Measurements from ENCODE around the gene TFIP11. TPM values are rescaled to one million over a fixed set of nuclear protein-coding genes. Genes with fewer than 3 reads are reported as not detected.

TFIP11 gene
- total and polyA plus RNA-seq, 9 of the 15 experiments (the other 6 are each of a cell fraction or from before 2014, with no cell fraction given): 11.5 to 38.1 (median 25.2) TPM

- peak; percentile 91 for TF ChIP-seq ATF7 (IDR thresholded peaks at IDR 0.05)
- no peak for TF ChIP-seq SNIP1 (IDR thresholded peaks at IDR 0.05; ENCODE audit: low read depth)
- 0 out of 2 replicates have a peak, but pooled peaks have one; percentile 30 for TF ChIP-seq MTA3 (IDR thresholded peaks at IDR 0.05; ENCODE audit: borderline replicate concordance)
- peak; percentile 90 for TF ChIP-seq RB1 (IDR thresholded peaks at IDR 0.05; ENCODE audit: low read depth)
- TF ChIP-seq CGGBP1 (CRISPR knock-in tag; IDR thresholded peaks at IDR 0.05): peak; percentile 68; the same call in 1 of the 2 replicates
- no peak for TF ChIP-seq ETV6 (IDR thresholded peaks at IDR 0.05; ENCODE audit: borderline replicate concordance in 1 of 2, low read depth in 2 of 2, low read length in 1 of 2)
- no peak for TF ChIP-seq ETV6 (CRISPR knock-in tag; IDR thresholded peaks at IDR 0.05; ENCODE audit: borderline replicate concordance)
- TF ChIP-seq, protein P1, sequence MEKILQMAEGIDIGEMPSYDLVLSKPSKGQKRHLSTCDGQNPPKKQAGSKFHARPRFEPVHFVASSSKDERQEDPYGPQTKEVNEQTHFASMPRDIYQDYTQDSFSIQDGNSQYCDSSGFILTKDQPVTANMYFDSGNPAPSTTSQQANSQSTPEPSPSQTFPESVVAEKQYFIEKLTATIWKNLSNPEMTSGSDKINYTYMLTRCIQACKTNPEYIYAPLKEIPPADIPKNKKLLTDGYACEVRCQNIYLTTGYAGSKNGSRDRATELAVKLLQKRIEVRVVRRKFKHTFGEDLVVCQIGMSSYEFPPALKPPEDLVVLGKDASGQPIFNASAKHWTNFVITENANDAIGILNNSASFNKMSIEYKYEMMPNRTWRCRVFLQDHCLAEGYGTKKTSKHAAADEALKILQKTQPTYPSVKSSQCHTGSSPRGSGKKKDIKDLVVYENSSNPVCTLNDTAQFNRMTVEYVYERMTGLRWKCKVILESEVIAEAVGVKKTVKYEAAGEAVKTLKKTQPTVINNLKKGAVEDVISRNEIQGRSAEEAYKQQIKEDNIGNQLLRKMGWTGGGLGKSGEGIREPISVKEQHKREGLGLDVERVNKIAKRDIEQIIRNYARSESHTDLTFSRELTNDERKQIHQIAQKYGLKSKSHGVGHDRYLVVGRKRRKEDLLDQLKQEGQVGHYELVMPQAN (IDR thresholded peaks at IDR 0.05; ENCODE audit: borderline replicate concordance): peak; percentile 62; the same call in 1 of the 2 replicates
- no peak for TF ChIP-seq RREB1 (CRISPR knock-in tag; IDR thresholded peaks at IDR 0.05)
- TF ChIP-seq ID3 (CRISPR knock-in tag; IDR thresholded peaks at IDR 0.05): no peak
- 0 out of 2 replicates have a peak, but pooled peaks have one; percentile 47 for TF ChIP-seq ID3 (tag; IDR thresholded peaks at IDR 0.05)
- TF ChIP-seq, protein P2, sequence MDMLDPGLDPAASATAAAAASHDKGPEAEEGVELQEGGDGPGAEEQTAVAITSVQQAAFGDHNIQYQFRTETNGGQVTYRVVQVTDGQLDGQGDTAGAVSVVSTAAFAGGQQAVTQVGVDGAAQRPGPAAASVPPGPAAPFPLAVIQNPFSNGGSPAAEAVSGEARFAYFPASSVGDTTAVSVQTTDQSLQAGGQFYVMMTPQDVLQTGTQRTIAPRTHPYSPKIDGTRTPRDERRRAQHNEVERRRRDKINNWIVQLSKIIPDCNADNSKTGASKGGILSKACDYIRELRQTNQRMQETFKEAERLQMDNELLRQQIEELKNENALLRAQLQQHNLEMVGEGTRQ (CRISPR knock-in tag; IDR thresholded peaks at IDR 0.05): peak; percentile 85
- TF ChIP-seq ATF4 (CRISPR knock-in tag; IDR thresholded peaks at IDR 0.05): no peak
- peak; percentile 88 for TF ChIP-seq RBM25 (IDR thresholded peaks at IDR 0.05; ENCODE audit: low read depth, low read length, severe bottlenecking)
- TF ChIP-seq ZNF124 (CRISPR knock-in tag; IDR thresholded peaks at IDR 0.05): no peak
- TF ChIP-seq CSDE1 (IDR thresholded peaks at IDR 0.05): peak in 1 of 2 experiments; percentile 72; a peak in 1 of 4 replicates
Measured at GRCh38 chr22:26483439-26484359, 28.6 kb downstream of the TFIP11 start, which contains the start of the genes HPS4 and SRRD (continued).
